Hepatocyte (in vitro differentiated cells): ENCODE measurements around the gene PRPH.

Experiments
- CTCF ChIP-seq: fragments of 200-600 bp; sonication (generic); IDR thresholded peaks from 2 replicates; pipeline ENCODE4 v1.5.1; 2016; ENCODE audit warnings: antibody characterized with exemption, mild to moderate bottlenecking; ENCODE audit not compliant: poor library complexity
- EZH2 ChIP-seq: fragments of 200-600 bp; sonication (generic); IDR thresholded peaks from 2 replicates; pipeline ENCODE4 v1.6.1; 2016; ENCODE audit warnings: antibody characterized with exemption, mild to moderate bottlenecking, borderline replicate concordance
- EZH2phosphoT487 ChIP-seq: fragments of 200-600 bp; sonication (generic); IDR thresholded peaks from one replicate; pipeline ENCODE4 v1.6.1; 2018; ENCODE audit warnings: antibody characterized with exemption, mild to moderate bottlenecking, low read depth, moderate library complexity; ENCODE audit not compliant: unreplicated experiment, severe bottlenecking

GRCh38 chr12:49277466-49277865 lies 17.5 kb upstream of the PRPH start:
- TF ChIP-seq EZH2phosphoT487 (no peak), CTCF (no peak), EZH2 (no peak)
